ENCODE results near the gene DNAJB13.

Gene DNAJB13

GRCh38 chr11:73940801-73941570 is 9.8 kb upstream of the DNAJB13 start:
- no peak for TF ChIP-seq CTCF (IDR thresholded peaks at IDR 0.05; ENCODE audit: low read depth, low read length)
- H3K4me3 ChIP-seq (ENCODE audit: low read depth, low read length), result no peak overlapping the region

- TF ChIP-seq CTCF (IDR thresholded peaks at IDR 0.05; ENCODE audit: low read depth, low read length), result no peak
- no peak overlapping the region for H3K4me3 ChIP-seq (ENCODE audit: low read depth, low read length)
Observed at GRCh38 chr11:73942010-73942409, 8.8 kb upstream of the DNAJB13 start.

GRCh38 chr11:73944085-73944484 is 6.7 kb upstream of the DNAJB13 start:
- no peak overlapping the region for H3K4me3 ChIP-seq (ENCODE audit: low read depth, low read length)
- TF ChIP-seq CTCF (IDR thresholded peaks at IDR 0.05; ENCODE audit: low read depth, low read length), result no peak

- TF ChIP-seq CTCF (IDR thresholded peaks at IDR 0.05; ENCODE audit: low read depth, low read length), result no peak
- no peak overlapping the region for H3K4me3 ChIP-seq (ENCODE audit: low read depth, low read length)
Observed at GRCh38 chr11:73944901-73945300, 5.9 kb upstream of the DNAJB13 start.

GRCh38 chr11:73945396-73945795 is 5.4 kb upstream of the DNAJB13 start:
- no peak for TF ChIP-seq CTCF (IDR thresholded peaks at IDR 0.05; ENCODE audit: low read depth, low read length)
- H3K4me3 ChIP-seq (ENCODE audit: low read depth, low read length), result no peak overlapping the region

- no peak overlapping the region for H3K4me3 ChIP-seq (ENCODE audit: low read depth, low read length)
- TF ChIP-seq CTCF (IDR thresholded peaks at IDR 0.05; ENCODE audit: low read depth, low read length), result no peak
Observed at GRCh38 chr11:73946798-73947458, 3.9 kb upstream of the DNAJB13 start.

GRCh38 chr11:73949246-73949645 is 1.6 kb upstream of the DNAJB13 start:
- TF ChIP-seq CTCF (IDR thresholded peaks at IDR 0.05; ENCODE audit: low read depth, low read length), result no peak
- H3K4me3 ChIP-seq (ENCODE audit: low read depth, low read length), result no peak overlapping the region

Data from WI38 (cell line).